GM21529 (cell line): Measurements from ENCODE around the gene LBX2.

Source experiments
- ATAC-seq: cut with Tn5 transposase; IDR thresholded peaks from one replicate; pipeline ENCODE4 v1.9.1; 2021; ENCODE audit not compliant: unreplicated experiment

LBX2 gene

GRCh38 chr2:74526649-74527230 lies 27.3 kb upstream of the LBX2 start:
- ATAC-seq: no peak

DNA sequence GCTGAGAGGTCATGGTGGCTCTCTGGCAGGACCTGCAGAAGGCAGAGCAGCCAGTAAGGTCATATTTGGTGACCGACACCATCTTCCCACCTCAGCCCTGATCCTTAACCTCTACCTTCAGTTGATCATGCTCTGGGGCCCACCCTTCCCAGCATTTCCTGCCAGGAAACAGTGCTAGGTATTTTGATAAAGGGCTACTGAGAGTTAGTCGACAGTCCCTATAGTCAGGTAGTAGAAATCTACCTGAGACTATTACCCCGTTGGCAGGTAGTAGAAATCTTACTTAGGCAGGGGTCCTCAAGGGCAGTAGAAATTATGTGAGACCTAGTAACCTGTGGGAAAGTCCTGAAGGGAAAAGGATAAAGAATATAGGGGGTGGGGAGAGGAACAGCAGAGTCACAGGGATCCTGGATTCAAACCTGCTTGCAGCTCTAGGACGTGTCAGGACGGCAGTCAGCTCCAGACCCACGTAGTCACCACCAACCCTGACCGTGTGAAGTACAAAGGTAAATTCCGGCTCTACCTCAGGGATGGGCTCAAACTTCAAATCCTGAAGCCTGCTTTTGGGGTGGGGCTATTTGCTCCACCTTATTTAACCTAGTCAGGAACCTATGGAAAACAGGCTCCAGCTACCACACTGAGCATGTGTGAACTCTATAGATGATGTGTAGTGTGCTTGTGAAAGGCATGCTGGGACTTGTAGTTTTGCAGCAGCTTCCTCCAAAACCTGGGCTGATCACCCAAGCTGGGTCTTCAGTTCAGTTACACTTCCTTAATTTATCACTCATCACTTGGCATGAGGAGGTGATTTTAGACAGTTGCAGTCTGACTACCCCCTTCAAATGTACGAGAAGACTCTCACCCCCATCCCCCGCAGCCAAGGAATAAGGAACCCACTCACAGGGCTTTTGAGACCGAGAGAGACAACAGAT lies 26.6 kb upstream of the LBX2 start, which contains the start of gene DQX1:
DQX1 (minus strand) TSS at position 515 of the 932 bp plus-strand sequence; CDS start at position 13, 502 bp downstream.
- ATAC-seq: peak; percentile 14

DNA sequence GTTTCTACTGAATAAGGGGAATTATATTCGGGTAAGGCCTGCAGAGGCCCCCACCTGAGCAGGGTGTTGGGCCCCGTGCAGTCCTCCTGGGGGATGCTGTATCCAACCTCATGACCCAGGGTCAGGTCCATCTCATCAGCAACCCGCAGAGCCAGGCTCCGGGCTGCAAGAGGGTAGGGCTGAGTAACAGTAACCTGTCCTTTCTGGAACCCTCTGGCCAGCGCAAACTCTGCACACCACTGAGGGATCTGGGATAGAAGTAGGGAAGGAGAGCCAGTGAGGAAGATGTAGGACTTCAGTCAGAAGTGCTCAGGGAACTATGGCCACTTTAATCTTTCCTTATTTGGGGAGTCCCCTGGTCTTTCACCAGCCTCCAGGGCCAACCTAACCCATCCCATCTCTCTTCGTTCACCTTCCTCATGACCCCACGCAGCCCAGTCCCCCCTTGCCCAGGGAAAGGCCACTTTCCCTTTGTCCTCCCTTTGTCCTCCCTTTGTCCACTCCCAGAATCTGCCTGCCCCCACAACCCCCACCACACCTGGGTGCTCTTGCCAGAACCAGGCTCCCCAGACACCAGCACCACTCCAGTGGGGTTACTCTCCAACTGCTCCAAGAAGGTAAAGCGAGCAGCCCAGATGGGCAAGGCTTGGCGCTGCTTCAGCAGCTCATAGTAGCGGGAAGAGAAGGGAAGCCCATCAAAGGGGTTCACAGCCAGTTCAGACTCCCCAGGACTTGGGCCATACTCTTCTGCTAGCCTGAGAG lies 25.7 kb upstream of the LBX2 start:
- no peak for ATAC-seq

DNA sequence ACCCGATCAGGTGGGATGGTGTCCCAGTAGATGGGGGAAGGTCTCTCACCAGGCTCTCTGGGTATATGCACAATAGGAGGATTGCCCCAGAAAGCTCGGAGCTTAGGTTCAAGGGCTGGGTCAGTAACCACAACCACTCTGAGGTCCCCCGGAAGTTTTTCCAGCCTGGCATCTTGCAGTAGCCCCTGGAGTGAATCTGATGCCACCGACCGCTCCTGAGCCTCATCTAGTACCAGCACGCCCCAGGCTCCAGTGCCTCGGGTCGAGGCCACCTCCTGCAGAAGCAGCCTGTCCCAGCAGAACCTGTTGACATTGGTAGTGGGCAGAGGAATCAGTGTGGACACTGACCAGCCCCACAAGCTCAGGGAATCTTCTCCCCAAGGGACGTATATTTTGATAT lies 24.6 kb upstream of the LBX2 start:
- ATAC-seq: no peak

DNA sequence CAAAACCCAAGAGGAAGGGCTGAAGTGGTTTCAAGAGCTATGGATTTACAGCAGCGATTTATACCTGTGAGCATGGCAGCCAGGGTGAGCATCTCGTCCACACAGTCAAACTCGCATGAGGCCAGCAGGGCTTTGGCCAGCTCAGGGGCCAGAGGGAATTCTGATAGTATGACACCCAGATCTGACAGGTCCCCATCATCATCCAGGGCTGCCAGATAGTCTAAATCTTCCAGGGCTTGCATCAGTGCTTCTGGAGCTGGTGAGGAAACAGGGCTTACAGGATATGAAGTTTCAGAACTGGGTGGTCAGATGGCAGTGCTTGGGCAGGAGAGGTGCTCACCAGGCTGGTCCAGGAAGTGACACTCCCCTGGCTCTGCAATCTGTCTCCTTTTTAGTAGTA lies 23.1 kb upstream of the LBX2 start:
- no peak for ATAC-seq

GRCh38 chr2:74516650-74517049 lies 17.2 kb upstream of the LBX2 start:
- ATAC-seq: no peak

- peak; percentile 46 for ATAC-seq
Observed at GRCh38 chr2:74515981-74516633, 16.7 kb upstream of the LBX2 start.

- ATAC-seq: no peak
Observed at GRCh38 chr2:74515271-74515980, 16.0 kb upstream of the LBX2 start.

GRCh38 chr2:74514368-74515270 lies 15.2 kb upstream of the LBX2 start, which contains the start of gene TLX2:
TLX2 (plus strand) TSS chr2:74514450; CDS start chr2:74514807, 357 bp downstream.
- no peak for ATAC-seq

DNA sequence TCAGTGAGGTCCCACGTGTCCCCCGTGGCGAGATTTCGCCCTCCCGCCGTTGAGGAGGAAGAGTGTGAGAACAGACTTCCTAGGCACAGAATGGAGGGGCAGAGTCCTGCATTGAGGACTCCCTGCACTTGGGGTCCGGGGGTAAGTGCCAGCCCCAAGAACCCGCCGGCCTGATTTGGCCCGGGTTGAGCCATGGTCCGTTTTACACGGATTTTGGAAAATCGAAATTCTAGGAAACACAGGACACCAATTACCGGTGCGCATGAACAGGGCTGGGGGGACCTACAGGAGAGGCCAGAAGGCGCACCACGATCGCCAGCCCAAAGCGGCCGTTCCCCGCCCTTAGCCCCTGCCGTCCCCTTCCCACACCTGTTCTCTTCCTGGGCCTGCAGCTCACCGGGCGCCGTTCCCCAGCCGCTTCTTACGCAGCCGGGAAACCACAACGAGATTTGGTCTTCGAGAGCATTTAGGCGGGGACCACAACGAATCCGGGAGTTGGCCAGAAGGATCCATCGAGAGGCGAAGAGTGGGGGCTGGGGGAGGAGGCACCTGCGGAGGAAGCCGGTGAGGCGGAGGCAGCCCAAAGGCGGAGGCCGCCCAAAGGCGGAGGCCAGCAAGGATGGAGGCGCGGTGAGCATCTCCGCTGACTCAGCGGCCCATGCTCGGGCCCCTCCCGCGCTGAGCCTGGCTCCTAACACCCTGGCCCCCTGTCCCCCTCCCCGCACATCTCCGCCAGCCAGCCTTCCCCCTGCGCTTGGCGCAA lies 14.4 kb upstream of the LBX2 start:
- no peak for ATAC-seq

- ATAC-seq: no peak
Observed at GRCh38 chr2:74512744-74513604, 13.6 kb upstream of the LBX2 start.

GRCh38 chr2:74511104-74511989 lies 11.9 kb upstream of the LBX2 start:
- no peak for ATAC-seq

DNA sequence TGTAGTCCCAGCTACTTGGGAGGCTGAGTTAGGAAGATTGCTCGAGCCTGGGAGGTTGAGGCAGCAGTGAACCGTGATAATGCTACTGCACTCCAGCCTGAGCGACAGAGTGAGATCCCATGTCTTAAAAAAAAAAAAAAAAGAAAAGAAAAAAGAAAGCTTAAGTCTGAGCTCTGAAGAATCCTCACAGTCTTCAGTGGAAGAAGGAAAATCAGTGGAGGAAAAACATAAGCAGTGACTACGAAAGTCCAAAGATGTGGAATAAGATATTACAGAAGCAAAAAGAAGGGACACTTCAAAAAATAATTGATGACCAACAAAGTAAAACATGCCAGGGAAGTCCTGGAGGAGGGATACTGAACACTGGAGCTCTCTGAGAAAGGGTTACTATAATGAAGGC lies 10.9 kb upstream of the LBX2 start:
- ATAC-seq: no peak

- ATAC-seq: peak; percentile 6
Observed at GRCh38 chr2:74507926-74508520, 8.6 kb upstream of the LBX2 start.

- ATAC-seq: peak; percentile 91
Observed at GRCh38 chr2:74507145-74507925, 7.9 kb upstream of the LBX2 start, which contains the start of gene PCGF1. PCGF1 (minus strand) TSS chr2:74507695; CDS start chr2:74507668, 27 bp downstream.
